Vagina (tissue), 2 donors: ENCODE measurements around the gene PCGF3. TPM values are rescaled to one million over a fixed set of nuclear protein-coding genes. Genes with fewer than 3 reads are reported as not detected.
A peak's percentile ranks its signal among the peaks of the same experiment; 100 is the strongest.

Experiments used
- DNase-seq, 2 donors: peaks; one replicate each; pipeline ENCODE4 v3.0.0-alpha.2; 2017; ENCODE audit errors: extremely low spot score in 2 of 2
- H3K27ac ChIP-seq: fragments of 200-600 bp; sonication (generic); one replicate; pipeline ENCODE4 v1.5.1; 2019
- H3K27me3 ChIP-seq: fragments of 200-600 bp; sonication (generic); one replicate; pipeline ENCODE4 v1.5.1; 2019
- H3K36me3 ChIP-seq, 2 donors: fragments of 200-600 bp; sonication (generic); one replicate each; pipeline ENCODE4 v1.5.1; 2017 to 2019
- H3K4me1 ChIP-seq: fragments of 200-600 bp; sonication (generic); one replicate; pipeline ENCODE4 v1.5.1; 2019
- H3K4me3 ChIP-seq, 2 donors: fragments of 200-600 bp; sonication (generic); 1 replicate in 1 of 2; 2 replicates in 1 of 2; pipeline ENCODE4 v1.5.1; 2016 to 2019
- H3K9me3 ChIP-seq: fragments of 200-600 bp; sonication (generic); one replicate; pipeline ENCODE4 v1.5.1; 2019
- CTCF ChIP-seq, 3 experiments: fragments of 450-650 bp in 2 of 3; fragments of 200-600 bp in 1 of 3; sonication (generic) in 1 of 3; IDR thresholded peaks; one replicate each; pipeline ENCODE4 v1.5.1; 2017 to 2019; ENCODE audit warnings: antibody characterized with exemption in 3 of 3, mild to moderate bottlenecking in 2 of 3, moderate library complexity in 2 of 3
- POLR2A ChIP-seq, 2 donors: fragments of 450-650 bp; IDR thresholded peaks; one replicate each; pipeline ENCODE4 v1.6.1; 2017; ENCODE audit warnings: antibody characterized with exemption in 2 of 2, mild to moderate bottlenecking in 2 of 2, moderate library complexity in 2 of 2
- POLR2AphosphoS5 ChIP-seq, 2 donors: sonication (generic); formaldehyde crosslinking; IDR thresholded peaks; one replicate each; pipeline ENCODE4 v1.9.0; 2017; ENCODE audit warnings: antibody characterized with exemption in 2 of 2, mild to moderate bottlenecking in 2 of 2, low read depth in 1 of 2; ENCODE audit not compliant: insufficient read depth in 1 of 2
- intact Hi-C: fragments of 100-400 bp; cut with DNase I; formaldehyde crosslinking; loops from one replicate; pipeline ENCODE4 v1.15.1; 2023
- total RNA-seq: library from RNA; depleted of rRNA; stranded (reverse); fragments of >200 nt; gene quantifications from one replicate; pipeline ENCODE4 v1.2.3, GENCODE V29; 2016

The PCGF3 gene
- total RNA-seq, 1 donor from 2014 or later = 64.8 TPM

DNA sequence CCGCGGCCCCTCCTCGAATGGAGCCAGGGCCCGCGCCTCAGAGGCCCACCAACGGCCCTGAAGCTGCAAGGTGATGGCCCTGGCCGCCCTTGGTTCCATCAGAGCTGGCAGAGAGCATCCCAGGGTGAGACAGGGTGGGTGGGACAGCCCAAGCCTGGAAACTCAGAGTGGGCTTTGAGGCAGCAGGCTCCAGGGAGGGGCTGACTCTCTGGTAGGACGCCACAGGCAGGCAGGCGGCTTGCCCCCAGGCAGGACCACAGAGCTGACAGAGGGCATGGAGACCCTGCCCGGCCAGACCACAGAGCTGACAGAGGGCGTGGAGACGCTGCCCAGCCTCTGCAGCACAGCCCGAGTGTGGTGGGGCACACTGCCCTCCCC is 26.5 kb upstream of the PCGF3 start:
- no peaks in the 10 kb centered on the region for H3K9me3 ChIP-seq
- DNase-seq = no peak
- no peaks in the 10 kb centered on the region for H3K36me3 ChIP-seq
- intact Hi-C loops = no loop called here
- H3K27me3 ChIP-seq = no peaks in the 10 kb centered on the region
- TF ChIP-seq POLR2AphosphoS5 (IDR thresholded peaks at IDR 0.05; ENCODE audit: insufficient read depth in 1 of 2, low read depth in 1 of 2) (no peak), POLR2A (IDR thresholded peaks at IDR 0.05) (no peak), CTCF (IDR thresholded peaks at IDR 0.05) (no peak)
- H3K4me1 ChIP-seq = peaks cover 53% of the 10 kb centered on the region
- no peak overlapping the region for H3K4me3 ChIP-seq
- no peak overlapping the region for H3K27ac ChIP-seq

DNA sequence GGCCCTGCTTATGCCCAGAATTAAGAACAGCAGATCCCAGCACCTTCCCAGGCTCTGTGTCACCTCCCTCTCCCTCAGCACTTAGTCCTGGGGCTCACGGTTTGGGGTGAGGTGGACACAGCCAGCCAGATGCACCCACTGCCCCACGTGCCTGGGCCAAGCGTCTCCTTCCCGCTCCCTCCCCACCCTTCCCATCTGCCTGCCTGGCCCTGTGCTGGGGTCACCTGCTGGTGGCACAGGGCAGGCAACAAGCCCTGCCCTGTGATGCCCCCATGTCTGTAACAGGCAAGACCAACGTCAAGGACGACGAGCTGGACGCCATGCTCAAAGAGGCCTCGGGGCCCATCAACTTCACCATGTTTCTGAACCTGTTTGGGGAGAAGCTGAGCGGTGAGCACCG is 26.0 kb upstream of the PCGF3 start:
- Histone ChIP-seq H3K4me1 (peaks cover 53% of the 10 kb centered on the region), H3K4me3 (no peak overlapping the region), H3K27me3 (no peaks in the 10 kb centered on the region), H3K36me3 (no peaks in the 10 kb centered on the region), H3K9me3 (no peaks in the 10 kb centered on the region), H3K27ac (no peak overlapping the region)
- intact Hi-C loops = no loop called here
- TF ChIP-seq CTCF (IDR thresholded peaks at IDR 0.05) (no peak), POLR2AphosphoS5 (IDR thresholded peaks at IDR 0.05; ENCODE audit: insufficient read depth in 1 of 2, low read depth in 1 of 2) (no peak), POLR2A (IDR thresholded peaks at IDR 0.05) (no peak)
- DNase-seq = no peak

- DNase-seq = no peak
- no peaks in the 10 kb centered on the region for H3K27me3 ChIP-seq
- no peak for TF ChIP-seq CTCF (IDR thresholded peaks at IDR 0.05)
- no peak for TF ChIP-seq POLR2A (IDR thresholded peaks at IDR 0.05)
- no peak for TF ChIP-seq POLR2AphosphoS5 (IDR thresholded peaks at IDR 0.05; ENCODE audit: insufficient read depth in 1 of 2, low read depth in 1 of 2)
These were observed 25.5 kb upstream of the PCGF3 start for GRCh38 chr4:680091-680490.

DNA sequence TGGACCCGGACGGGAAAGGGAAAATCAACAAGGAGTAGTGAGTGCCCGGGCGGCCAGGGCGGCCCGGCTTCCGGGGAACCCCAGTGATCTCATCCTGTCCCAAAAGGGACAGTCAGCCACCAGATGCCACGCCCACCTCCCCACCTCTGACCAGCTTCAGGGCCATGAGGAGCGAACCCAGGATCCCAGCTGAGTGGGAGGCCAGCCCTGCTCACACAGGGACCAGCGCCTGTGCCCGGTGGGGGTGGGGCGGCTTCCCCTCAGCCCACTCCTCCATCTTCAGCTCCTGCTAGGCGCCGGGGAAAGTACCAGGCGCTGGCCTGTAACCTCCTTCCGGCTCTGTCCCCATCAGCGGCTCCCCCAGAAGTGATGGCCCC is 25.1 kb upstream of the PCGF3 start:
- no peaks in the 10 kb centered on the region for H3K9me3 ChIP-seq
- no peaks in the 10 kb centered on the region for H3K36me3 ChIP-seq
- H3K27ac ChIP-seq = peak overlapping the region; percentile 61
- TF ChIP-seq POLR2A (IDR thresholded peaks at IDR 0.05) (no peak), CTCF (IDR thresholded peaks at IDR 0.05) (no peak), POLR2AphosphoS5 (IDR thresholded peaks at IDR 0.05; ENCODE audit: insufficient read depth in 1 of 2, low read depth in 1 of 2) (no peak)
- no peaks in the 10 kb centered on the region for H3K27me3 ChIP-seq
- peak overlapping the region; percentile 54 to 77 for H3K4me3 ChIP-seq
- intact Hi-C loops = no loop called here
- peaks cover 45% of the 10 kb centered on the region for H3K4me1 ChIP-seq
- DNase-seq = no peak

More at GRCh38 chr4:680091-680490, 25.5 kb upstream of the PCGF3 start:
- Histone ChIP-seq H3K4me1 (peaks cover 50% of the 10 kb centered on the region), H3K4me3 (no peak overlapping the region), H3K27ac (no peak overlapping the region), H3K9me3 (no peaks in the 10 kb centered on the region), H3K36me3 (no peaks in the 10 kb centered on the region)
- intact Hi-C loops = no loop called here

- Histone ChIP-seq H3K4me1 (peaks cover 40% of the 10 kb centered on the region), H3K9me3 (no peaks in the 10 kb centered on the region), H3K4me3 (peak overlapping the region; percentile 54 to 77), H3K27me3 (no peaks in the 10 kb centered on the region), H3K27ac (peak overlapping the region; percentile 61), H3K36me3 (no peaks in the 10 kb centered on the region)
- intact Hi-C loops = no loop called here
- DNase-seq = no peak
- peak in 1 of 2 donors; percentile 55 for TF ChIP-seq POLR2AphosphoS5 (IDR thresholded peaks at IDR 0.05; ENCODE audit: insufficient read depth in 1 of 2, low read depth in 1 of 2)
- TF ChIP-seq POLR2A (IDR thresholded peaks at IDR 0.05) = no peak
- no peak for TF ChIP-seq CTCF (IDR thresholded peaks at IDR 0.05)
These were observed 24.5 kb upstream of the PCGF3 start for GRCh38 chr4:680928-681645.
